ENCODE results near the gene DDX3X.

The DDX3X gene

DNA sequence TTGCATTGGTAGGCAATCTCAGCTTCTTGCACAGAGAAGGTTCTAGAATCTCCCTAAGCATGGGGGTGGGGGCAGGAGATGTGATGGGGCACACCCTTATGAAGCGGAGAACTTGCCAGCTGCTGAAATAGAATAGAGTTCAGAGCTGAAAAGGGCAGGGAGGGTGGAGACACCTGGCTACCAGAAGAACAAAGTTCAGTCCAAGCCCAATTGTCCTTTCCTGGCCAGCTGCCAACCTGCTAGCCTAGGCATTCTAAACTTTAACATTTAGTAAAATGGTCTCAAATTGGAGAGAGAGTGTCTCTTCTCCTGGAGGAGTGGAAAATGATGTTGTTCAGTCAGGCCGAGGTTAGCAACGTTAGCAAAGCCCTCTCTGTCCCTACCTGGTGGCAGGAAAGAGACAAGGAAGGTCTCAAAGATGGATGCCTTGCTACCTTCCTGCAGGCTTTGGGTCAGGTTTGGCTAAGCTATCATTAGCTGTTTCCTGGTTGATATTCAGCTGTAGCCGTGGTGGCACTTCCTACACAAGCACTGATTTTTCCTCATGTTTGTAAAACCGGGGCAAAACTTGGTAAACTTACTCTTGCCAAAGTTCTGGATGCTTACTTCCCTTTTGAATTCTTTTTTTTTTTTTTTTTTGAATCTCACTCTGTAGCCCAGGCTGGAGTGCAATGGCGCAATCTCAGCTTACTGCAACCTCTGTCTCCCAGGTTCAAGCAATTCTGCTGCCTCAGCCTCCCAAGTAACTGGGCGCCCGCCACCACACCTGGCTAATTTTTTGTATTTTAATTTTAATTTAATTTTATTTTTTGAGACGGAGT is 78.5 kb downstream of the DDX3X start:
- DNase-seq (ENCODE audit: low read depth in 2 of 2) = no peak
